Measurements from ENCODE around the gene DNAH6.

GRCh38 chr2:84492571-84492970 lies 23.7 kb upstream of the DNAH6 start:
- TF ChIP-seq, protein P1, sequence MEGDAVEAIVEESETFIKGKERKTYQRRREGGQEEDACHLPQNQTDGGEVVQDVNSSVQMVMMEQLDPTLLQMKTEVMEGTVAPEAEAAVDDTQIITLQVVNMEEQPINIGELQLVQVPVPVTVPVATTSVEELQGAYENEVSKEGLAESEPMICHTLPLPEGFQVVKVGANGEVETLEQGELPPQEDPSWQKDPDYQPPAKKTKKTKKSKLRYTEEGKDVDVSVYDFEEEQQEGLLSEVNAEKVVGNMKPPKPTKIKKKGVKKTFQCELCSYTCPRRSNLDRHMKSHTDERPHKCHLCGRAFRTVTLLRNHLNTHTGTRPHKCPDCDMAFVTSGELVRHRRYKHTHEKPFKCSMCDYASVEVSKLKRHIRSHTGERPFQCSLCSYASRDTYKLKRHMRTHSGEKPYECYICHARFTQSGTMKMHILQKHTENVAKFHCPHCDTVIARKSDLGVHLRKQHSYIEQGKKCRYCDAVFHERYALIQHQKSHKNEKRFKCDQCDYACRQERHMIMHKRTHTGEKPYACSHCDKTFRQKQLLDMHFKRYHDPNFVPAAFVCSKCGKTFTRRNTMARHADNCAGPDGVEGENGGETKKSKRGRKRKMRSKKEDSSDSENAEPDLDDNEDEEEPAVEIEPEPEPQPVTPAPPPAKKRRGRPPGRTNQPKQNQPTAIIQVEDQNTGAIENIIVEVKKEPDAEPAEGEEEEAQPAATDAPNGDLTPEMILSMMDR (IDR thresholded peaks at IDR 0.05): no peak
- no peak for TF ChIP-seq POLR2A (IDR thresholded peaks at IDR 0.05)

Measured in heart left ventricle (tissue), 13 donors.